GM20431 (cell line): ENCODE results near the gene ERBB3.
"Not testable (repeated sequence)": the region's sequence is repeated elsewhere in the genome, so short reads cannot be mapped to it uniquely, and the experiment has no call there.

Experiments
- in situ Hi-C: fragments of 300-500 bp; cut with MseI, MboI; formaldehyde crosslinking; loops from one replicate; pipeline ENCODE4 v1.15.0; 2020; ENCODE audit warnings: low sequenced_read_pairs; ENCODE audit not compliant: unreplicated experiment

The ERBB3 gene

DNA sequence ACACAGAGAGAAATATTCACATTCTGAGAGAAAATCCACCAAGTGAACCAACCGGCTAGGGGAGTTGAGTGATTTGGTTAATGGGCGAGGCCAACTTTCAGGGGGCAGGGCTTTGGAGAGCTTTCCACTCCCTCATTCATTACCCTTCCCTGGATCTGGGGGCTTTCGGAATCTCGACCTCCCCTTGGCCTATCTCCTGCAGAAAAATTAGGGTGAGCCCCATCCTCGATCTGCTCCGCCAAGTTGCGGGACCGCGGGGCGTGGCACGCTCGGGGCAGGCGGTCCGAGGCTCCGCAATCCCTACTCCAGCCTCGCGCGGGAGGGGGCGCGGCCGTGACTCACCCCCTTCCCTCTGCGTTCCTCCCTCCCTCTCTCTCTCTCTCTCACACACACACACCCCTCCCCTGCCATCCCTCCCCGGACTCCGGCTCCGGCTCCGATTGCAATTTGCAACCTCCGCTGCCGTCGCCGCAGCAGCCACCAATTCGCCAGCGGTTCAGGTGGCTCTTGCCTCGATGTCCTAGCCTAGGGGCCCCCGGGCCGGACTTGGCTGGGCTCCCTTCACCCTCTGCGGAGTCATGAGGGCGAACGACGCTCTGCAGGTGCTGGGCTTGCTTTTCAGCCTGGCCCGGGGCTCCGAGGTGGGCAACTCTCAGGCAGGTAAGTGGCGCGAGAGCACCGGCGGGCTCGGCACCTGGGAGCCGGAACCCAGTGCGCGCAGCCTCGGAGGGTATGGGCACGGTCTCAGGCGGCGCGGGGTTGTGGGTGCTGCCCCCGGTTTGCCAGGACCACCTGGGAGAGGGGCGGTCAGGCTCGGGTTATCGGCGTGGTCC lies at the start of gene ERBB3:
ERBB3 (plus strand) TSS at position 443 of the 833 bp plus-strand sequence; CDS start at position 579, 136 bp downstream.
- in situ Hi-C loops: no loop called here

DNA sequence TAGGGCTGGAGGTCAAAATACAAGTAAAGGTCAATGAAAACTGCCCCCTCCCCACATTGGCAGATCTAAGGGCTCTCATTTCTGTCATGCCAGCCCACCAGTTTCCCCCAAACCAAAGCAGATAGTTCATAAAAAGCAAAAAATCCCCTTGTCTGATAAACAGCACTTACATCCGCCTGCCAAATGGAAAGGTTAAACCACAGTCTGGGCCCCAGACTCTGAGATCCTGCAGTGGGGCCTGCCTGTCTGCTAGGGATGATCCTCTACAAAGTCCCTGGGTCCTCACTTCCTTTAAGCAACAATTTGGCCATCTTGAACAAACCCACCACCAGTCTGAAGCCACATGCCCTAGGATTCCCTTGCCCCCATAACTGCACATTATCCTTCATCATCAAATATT lies 48.0 kb upstream of the ERBB3 start:
- in situ Hi-C loops: no loop called here

DNA sequence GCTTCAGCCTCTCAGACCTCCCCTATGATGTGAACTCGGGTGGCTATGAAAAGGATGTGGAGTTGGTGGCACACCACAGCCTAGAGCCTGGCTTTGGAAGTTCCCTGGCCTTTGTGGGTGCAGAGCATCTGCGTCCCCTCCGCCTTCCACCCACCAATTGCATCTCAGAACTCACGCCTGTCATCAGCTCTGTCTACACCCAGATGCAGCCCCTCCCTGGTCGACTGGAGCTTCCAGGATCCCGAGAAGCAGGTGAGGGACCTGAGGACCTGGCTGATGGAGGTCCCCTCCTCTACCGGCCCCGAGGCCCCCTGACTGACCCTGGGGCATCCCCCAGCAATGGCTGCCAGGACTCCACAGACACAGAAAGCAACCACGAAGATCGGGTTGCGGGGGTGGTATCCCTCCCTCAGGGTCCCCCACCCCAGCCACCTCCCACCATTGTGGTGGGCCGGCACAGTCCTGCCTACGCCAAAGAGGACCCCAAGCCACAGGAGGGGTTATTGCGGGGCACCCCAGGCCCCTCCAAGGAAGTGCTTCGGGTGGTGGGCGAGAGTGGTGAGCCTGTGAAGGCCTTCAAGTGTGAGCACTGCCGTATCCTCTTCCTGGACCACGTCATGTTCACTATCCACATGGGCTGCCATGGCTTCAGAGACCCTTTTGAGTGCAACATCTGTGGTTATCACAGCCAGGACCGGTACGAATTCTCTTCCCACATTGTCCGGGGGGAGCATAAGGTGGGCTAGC lies 45.2 kb upstream of the ERBB3 start:
- in situ Hi-C loops: no loop called here

DNA sequence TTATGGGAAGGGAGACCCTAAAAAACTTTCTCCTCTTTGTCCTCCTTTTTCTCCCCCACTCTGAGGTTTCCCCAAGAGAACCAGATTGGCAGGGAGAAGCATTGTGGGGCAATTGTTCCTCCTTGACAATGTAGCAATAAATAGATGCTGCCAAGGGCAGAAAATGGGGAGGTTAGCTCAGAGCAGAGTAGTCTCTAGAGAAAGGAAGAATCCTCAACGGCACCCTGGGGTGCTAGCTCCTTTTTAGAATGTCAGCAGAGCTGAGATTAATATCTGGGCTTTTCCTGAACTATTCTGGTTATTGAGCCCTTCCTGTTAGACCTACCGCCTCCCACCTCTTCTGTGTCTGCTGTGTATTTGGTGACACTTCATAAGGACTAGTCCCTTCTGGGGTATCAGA lies 42.8 kb upstream of the ERBB3 start:
- in situ Hi-C loops: no loop called here

DNA sequence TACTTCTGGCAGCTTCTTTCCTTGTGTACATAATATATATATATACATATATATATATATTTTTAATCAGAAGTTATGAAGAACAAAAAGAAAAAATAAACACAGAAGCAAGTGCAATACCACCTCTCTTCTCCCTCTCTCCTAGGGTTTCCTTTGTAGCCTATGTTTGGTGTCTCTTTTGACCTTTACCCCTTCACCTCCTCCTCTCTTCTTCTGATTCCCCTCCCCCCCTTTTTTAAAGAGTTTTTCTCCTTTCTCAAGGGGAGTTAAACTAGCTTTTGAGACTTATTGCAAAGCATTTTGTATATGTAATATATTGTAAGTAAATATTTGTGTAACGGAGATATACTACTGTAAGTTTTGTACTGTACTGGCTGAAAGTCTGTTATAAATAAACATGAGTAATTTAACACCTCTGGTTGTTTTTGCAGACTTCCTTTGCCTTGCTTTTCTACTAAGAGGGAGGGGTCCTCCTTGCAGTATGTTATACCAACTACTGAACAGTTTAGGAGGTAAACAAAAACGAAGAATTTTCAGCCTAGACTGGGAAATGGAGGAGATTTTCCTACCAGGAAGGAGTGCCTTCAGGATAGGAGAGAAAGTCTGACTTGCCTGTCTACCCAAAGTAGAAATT lies 41.8 kb upstream of the ERBB3 start:
- in situ Hi-C loops: no loop called here

DNA sequence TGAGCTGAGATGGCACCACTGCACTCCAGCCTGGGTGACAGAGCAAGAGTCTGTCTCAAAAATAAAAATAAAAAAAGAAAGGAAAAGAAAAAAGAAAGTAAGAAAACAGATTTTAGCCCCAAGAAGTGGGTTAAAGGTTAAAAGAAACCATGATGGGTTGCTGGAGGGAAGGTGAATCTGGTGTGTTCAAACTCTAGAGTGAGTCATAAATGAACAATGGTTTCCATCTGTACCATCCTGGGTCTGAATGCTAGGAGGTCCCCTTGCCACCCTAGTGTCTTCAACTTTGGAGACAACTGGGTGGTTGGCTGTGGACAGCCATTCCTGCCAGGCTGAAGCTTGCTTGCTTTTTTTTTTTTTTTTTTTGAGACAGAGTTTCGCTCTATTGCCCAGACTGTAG lies 39.8 kb upstream of the ERBB3 start:
- in situ Hi-C loops: no loop called here

DNA sequence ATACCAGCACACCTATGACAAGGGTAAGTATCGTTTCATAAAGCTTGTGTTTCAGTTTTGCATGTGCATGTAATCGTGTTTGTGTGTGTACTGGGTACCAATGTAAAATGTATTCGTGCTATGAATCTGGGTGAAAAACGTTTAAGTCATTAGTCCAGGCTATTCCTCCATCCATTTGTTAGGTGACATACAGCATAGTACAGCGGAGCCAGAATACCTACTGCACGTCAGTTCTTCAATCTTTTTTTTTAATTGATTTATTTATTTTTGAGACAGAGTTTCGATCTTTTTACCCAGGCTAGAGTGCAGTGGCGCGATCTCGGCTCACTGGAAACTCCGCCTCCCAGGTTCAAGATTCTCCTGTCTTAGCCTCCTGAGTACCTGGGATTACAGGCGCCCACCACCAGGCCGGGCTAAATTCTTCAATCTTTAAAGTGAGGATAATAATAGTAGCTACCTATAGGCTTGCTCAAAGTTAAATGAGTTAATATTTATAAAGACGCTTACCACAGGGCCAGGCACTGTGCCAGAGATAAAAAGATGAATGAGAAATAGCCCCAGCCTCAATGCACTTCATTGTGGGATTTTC lies 38.9 kb upstream of the ERBB3 start:
- in situ Hi-C loops: no loop called here

DNA sequence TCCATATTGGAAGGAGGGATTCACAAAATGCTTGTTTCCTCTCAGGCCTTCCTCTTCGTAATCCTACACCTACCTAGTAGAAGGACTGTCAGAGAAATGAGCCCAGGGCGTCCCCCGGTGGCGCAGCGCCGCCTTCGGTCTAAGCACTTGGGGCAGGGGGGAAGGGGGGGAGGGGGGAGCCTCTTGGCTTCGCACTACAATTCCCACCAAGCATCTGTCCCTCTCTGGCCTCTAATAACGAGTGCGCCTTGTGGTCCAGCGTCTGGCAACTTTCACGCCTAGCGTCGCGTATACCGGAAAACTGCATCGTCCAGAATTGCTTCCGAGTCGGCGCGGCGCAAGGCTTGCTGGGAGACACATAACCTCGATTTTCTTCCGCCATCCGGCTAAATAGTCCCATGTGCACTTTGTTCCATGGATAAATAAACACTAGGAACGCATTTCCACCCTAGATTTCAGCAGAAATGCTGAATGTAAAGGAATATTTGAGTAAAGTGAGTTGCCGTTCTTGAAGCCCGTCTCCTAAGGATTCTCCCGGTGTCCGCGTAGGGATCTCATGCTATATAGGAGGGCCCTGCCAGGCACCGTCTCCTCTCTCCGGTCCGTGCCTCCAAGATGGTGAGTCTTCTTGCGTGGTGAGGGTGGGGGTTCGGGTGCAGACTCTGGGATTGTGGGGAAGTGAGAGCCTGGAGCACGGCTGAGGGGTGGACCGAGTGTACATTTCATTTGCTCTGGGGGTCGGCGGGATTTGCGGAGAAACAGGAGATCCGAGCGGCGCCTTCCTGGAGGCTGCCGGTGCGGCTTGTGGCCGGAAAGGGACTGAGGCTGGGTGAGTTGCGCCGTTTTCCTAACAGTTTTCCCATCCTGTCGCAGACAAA lies 38.2 kb upstream of the ERBB3 start, which contains the start of gene RPS26:
RPS26 (plus strand) TSS at position 367 of the 878 bp plus-strand sequence; CDS start at position 616, 249 bp downstream.
- in situ Hi-C loops: no loop called here

DNA sequence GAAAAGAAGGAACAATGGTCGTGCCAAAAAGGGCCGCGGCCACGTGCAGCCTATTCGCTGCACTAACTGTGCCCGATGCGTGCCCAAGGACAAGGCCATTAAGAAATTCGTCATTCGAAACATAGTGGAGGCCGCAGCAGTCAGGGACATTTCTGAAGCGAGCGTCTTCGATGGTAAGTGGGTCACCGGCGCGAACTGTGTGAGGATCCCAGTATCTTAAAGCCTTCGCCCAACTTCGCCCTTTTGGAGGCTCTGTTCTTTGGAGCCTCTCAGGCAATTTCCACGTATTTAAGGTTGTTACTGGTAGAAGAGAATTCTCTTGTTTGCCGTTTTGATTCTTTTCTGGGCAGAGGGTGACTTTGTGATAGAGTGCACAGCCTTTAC lies 37.5 kb upstream of the ERBB3 start:
- in situ Hi-C loops: not testable (repeated sequence)

DNA sequence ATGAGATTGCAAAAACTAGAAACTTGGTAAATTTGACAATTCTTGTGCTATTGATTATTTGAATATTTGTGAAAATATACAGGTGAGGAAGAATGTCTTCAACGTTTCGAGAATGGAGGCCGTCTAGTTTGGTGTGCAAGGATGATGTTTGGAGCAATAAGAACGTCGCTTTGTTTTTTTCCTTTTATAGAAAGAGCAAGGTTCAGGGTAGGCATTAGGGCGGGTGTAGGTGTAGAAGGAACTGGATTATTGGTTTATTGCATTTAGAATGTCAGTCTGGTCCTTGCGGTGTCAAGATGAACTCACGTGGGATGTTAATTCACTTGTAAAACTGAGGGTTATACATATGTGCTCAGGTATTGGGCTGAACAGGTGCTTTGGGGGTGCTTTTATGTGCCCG lies 37.1 kb upstream of the ERBB3 start:
- in situ Hi-C loops: no loop called here

DNA sequence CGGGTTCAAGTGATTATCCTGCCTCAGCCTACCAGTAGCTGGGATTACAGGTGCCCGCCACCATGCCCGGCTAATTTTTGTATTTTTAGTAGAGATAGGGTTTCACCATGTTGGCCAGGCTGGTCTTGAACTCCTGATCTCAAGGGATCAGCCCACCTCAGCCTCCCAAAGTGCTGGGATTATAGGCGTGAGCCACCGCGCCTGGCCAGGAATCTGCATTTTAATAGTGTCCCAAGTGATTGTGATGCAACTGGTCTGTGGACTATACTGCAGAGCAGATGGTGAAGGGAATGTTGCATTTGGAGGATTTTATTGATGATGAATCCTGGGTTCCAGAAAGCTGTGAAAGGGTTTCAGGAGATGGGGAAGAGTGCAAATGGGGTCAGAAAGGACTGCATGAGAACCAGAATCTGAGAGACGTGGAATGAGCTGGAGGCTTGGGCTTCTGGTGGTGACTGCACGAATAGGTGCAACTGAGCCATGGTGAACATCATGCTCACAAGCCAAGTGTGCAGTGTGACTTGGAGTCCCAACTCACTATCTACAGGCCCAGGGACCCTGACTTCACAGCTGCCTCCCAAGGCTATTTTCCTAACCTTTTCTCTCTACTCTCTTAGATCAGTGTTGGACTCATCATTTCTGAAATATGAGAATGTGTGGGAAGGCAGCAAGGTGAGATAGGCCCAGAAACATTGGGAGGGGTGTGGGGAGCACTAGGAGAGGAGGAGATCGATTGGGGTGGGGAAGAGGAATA lies 33.8 kb upstream of the ERBB3 start:
- in situ Hi-C loops: no loop called here

DNA sequence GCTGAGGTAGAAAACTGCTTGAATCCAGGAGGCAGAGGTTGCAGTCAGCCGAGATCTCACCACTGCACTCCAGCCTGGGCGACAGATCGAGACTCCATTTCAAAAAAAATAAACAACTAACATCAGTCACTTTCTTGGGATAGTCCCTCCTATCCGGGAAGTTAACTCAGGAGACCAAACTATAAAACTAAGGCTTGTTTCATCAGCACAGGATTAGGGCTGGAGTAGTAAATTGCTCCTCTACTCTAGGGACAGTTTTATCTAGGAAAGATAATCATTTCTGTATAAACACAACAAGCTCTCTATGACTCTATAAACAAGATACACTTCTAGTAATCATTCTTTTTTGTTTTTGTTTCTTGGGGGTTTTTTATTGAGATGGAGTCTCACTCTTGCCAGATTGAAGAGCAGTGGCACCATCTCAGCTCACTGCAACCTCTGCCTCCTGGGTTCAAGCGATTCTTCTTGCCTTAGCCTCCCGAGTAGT lies 26.5 kb upstream of the ERBB3 start:
- in situ Hi-C loops: no loop called here

DNA sequence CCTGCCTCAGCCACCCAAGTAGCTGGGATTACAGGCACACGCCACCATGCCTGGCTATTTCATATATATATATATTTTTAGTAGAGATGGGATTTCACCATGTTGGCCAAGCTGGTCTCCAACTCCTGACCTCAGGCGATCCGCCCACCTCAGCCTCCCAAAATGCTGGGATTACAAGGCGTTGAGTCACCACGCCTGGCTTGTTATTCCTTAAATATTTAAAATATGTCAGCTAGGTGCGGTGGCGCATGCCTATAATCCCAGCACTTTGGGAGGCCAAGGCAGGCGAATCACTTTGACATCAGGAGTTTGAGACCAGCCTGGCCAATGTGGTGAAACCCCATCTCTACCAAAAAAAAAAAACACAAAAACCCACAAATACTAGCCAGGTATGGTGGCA lies 20.0 kb upstream of the ERBB3 start:
- in situ Hi-C loops: not testable (repeated sequence)

DNA sequence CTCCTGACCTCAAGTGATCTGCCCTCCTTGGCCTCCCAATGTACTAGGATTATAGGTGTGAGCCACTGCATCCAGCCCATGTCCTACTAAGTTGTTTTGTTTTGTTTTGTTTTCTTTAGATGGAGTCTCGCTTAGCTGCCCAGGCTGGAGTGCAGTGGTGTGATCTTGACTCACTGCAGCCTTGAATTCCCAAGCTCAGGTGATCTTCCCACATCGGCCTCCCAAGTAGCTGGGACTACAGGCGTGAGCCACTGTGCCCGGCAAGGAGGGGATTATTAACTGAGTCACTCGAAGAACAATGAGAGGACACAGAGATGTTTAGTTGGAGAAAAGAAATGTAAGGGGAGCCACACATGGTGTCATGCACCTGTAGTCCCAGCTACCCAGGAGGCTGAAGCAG lies 18.0 kb upstream of the ERBB3 start:
- in situ Hi-C loops: no loop called here

DNA sequence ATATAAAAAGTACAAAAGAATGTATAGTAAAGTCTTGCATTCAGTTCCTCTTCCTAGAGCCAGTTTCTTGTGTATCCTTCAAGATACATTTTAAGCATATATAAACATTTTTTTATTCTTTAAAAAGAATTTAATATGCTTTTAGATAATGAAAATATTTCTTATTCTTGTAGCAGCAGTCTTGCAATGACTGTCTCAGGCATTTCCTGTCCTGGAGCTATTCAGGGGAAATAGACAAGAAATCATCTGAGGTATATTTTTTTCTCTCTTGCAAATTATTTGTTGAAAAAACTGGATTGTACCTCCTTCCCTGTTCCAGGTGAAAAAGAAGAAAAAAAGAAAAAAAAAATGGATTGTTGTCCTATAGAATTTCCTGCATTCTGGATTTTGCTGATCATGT lies 17.0 kb upstream of the ERBB3 start:
- in situ Hi-C loops: no loop called here

DNA sequence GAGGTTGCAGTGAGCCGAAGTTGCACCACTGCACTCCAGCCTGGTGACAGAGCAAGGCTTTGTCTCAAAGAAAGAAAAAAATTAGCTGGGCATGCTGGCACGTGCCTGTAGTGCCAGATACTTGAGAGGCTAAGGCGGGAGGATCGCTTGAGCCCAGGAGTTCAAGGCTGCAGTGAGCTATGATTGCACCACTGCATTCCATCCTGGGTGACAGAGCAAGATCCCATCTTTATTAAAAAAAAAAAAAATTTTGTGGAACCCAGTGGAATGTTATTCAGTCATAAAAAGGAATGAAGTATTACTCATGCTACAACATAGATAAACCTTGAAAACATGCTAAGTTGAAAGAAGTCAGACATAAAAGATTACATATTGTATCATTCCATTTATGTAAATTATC lies 8.3 kb upstream of the ERBB3 start:
- in situ Hi-C loops: no loop called here

DNA sequence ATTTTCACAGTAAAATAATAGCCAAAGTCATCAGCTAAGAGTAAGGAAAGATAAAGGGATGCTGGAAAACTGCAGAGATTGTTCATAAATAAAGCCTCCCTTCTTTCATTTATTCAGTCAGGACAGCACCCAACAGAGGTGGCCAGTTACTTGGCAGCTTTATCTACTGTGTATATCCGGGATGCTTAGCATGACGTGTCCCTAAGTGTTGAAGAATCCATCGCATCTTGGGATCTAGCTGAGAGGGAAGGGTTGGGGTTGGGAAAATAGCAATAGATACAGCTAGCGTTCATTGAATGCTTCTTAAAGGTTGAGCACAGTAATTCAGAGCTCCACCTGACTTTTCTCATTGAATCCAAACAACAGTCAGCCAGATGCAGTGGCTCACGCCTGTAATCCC lies 5.6 kb upstream of the ERBB3 start:
- in situ Hi-C loops: no loop called here

DNA sequence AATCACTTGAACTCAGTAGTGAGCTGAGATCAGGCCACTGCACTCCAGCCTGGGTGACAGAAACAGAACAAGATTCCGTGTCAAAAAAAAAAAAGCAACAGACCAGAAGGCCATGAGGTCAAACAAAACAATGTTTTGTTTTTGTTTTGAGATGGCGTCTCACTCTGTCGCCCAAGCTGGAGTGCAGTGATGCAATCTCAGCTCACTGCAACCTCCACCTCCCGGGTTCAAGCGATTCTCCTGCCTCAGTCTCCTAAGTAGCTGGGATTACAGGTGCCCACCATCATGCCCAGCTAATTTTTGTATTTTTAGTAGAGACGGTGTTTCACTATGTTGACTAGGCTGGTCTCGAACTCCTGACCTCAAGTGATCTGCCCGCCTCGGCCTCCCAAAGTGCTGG lies 2.0 kb upstream of the ERBB3 start:
- in situ Hi-C loops: not testable (repeated sequence)

DNA sequence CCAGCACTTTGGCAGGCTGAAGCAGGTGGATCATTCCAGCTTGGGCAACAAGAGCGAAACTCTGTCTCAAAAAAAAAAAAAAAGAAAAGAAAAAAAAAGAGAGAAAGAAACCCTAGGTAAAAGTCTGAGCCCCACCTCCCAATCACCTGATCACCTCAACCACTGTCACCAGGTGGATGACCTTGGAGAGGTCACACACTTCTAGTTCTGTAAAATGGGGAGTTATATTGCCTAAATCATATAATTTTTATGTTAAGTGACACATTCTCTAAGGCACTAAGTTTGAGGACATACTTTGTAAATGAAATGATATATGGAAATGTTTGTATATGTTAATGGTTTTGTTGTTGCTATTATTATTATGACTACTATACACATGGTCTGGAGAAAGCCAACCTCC lies 1.5 kb upstream of the ERBB3 start:
- in situ Hi-C loops: no loop called here
